ENCODE data around the gene RABGGTA.
"Not testable (repeated sequence)": the region's sequence is repeated elsewhere in the genome, so short reads cannot be mapped to it uniquely, and the experiment has no call there.

Gene RABGGTA

DNA sequence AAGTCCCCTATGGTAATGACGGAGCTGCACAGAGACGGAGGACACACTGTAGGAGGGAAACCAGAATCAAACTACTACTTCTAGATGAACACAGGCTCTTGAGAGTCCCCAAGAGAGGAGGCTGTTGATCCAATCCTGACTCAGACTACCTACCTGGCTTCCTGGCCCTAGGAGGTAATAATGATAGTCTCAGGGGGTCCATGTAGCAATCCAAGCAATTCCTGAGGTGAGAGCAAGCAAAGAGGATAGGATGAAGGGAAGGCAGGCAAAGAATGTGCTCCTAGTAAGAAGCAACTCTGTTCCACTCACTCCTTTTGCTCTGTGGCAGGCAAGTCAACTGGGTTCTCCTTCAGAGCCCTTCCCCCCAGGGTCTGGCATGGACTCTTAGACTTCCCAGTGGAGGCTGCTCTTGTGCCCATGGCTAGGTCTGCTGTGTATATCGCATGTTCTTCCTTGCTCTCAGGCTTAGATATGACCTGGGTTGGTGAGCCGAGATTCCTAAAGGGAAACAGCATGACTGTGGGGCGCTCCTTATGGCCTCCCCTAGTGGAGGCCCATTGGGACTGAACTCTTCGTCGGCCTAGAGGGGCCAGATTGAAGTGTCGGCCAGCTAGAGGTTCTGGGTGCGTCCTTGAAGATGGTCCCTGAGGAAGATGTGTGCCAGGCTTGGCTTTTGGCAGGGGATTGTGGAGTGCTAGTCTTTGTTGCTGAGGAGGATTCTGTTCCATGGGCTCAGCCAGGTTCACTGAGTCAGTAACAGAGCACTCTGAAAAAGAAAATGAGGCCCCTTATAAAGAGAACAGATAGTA, 31.1 kb downstream of the RABGGTA start:
- DNase-seq (ENCODE audit: low spot score): no peak

DNA sequence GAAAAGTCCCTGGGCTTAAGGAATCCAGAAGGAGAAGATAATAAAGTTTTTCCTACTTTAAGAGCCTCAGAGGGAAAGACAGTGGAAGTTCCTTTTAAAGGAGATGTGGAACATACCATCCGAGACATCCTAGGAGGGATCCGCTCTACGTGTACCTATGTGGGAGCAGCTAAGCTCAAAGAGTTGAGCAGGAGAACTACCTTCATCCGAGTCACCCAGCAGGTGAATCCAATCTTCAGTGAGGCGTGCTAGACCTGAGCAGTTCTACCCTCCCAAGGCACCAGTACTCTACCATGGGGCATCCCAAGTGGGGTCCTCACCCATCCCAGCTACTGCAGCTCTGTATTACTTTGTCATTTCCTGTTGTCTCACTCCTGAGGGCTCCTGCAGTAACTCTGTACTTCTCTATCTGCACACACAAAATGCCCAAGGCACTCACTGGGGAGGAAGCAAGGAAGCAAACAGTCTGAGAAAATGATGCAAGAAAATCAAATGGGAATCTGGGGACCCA, 32.8 kb downstream of the RABGGTA start:
- DNase-seq (ENCODE audit: low spot score): no peak

DNA sequence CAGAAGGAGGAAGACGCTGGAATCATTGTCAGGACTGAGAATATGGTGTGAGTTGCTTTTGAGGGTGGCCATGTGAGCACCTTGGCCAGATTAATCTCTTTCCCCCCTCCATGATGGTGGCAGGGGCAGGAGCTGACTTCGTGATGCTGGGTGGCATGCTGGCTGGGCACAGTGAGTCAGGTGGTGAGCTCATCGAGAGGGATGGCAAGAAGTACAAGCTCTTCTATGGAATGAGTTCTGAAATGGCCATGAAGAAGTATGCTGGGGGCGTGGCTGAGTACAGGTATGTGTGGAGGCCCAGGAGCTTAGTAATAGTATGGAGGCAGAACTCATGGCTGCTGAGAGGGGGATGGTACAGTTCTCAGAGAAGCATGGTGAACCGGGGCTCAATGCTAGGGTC, 33.3 kb downstream of the RABGGTA start:
- no peak for DNase-seq (ENCODE audit: low spot score)

DNA sequence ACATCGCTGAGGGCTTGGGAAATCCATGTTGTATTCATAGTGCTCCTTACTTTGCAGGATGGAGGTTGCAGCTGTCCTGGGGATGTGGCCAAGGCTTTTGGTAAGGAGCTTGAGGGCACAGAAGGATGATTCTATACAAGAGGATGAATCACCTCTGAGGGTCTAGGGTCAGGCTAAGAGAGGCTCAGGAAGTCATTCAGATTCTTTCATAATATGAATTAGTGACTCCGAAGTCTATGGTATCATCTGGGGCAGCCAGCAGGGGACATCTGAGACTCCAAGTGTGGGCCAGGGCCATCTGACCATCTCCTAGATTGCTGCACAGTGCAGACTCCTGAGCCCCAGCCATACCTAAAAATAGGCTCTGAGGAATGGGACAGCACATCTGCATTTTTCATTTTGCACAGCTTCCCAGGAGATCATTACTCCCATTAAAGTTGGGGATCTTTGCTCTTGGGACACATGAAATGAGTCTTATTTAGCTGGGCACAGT, 33.9 kb downstream of the RABGGTA start:
- no peak for DNase-seq (ENCODE audit: low spot score)

DNA sequence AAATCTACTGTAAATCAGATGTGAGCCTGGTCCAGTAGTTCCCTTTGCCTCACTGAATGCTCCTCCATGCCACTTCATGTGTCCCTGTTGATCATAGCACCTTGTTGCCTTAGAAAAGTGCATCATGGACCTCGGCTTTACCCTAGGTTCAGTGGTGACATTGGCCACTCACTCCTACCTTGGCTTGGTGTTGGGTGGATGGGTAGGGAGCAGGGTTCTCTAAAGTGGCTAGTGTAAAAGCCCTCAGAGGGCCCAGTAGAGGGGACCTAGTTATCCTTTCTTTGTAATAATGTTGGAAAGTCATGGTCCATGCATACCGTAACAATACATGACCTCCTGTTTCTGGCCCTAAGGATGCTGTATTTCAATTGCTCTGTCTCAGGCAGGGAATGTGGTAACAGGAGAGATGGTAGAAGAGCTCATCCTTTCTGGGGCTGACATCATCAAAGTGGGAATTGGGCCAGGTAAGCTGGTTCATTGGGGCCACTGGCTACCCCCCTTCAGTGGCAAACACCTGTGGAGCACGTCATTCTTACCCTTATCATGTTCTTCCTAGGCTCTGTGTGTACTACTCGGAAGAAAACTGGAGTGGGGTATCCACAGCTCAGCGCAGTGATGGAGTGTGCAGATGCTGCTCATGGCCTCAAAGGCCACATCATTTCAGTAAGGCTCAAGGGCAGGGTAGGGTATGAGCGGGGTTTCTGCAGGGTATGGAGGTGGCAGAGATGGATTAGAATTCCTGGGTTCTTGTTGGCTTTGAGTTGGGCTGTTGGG, 34.5 kb downstream of the RABGGTA start:
- no peak for DNase-seq (ENCODE audit: low spot score)

DNA sequence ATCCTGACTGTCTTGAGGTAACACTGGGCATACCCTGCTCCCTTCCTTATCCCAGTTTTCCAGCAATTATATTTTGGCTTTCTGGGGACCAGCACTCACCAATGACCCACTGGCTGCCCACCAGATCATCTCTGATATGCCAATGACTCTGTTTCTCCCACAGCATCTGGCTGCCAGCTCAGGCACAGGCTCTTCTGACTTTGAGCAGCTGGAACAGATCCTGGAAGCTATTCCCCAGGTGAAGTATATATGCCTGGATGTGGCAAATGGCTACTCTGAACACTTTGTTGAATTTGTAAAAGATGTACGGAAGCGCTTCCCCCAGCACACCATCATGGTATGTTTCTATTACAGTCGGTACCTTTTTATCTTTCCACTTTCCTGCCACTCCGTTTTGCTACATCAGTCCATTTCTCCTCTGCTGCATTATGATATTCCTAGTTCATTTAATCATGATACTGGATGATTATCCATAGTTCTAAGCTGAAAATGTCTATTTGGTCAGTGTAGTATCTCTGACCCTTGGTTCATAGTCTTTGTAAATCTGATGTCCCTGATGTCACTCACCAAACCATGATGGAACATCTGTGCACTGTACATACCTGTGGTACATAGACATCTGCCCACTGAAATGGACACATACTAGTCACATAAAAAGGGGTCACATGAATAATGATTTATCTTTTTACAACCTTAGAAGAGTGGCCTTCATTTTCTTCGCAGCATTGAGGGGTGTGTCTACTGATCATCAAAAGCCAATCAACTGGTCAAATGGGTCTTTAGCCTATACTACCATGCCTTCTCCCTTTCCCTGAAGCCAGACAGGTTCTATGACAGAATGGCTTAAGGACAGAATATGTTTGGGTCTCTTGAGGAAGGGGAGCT, 35.4 kb downstream of the RABGGTA start:
- DNase-seq (ENCODE audit: low spot score): no peak

DNA sequence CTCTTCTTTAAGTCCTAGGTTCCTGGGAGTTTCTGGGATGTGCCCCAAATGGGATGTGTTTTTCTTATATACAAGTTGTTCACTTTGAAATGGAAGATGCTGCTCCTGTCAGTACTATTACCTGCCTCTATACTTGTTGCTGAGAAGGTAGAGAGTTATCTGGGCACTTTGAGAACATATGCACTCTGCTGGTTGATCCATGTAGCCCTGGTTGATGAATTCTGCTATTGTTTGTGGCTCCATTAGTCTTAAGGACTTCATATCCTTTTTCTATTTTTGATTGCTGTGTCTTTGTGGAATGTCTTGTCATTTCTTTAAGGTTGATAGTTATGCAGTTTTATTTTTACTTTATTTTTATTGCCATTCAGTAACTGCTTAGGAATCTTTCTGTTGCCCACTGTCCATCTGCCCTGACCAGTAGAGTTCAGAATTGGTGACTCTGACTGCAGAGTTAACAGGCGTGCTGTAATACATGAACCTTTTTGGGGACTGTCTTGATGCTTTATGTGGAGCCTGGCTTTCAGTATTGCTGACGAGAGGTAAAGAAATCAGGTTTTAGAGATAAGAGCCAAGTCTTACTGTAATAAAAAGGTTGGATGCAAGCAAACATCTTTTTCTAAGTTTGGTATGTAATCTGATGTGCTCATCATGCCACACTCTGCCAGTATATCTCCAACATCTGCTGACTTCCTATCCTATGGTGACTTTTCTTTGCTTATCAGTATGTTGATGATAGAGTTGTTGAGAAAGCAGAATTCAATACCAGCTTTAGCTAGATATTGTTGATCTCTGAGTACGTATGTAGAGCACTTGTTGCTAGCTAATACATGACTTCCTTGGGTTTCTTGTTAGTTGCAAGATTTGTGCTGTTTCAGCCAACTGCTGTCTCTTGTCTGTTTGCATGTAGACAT, 37.0 kb downstream of the RABGGTA start:
- DNase-seq (ENCODE audit: low spot score): no peak

DNA sequence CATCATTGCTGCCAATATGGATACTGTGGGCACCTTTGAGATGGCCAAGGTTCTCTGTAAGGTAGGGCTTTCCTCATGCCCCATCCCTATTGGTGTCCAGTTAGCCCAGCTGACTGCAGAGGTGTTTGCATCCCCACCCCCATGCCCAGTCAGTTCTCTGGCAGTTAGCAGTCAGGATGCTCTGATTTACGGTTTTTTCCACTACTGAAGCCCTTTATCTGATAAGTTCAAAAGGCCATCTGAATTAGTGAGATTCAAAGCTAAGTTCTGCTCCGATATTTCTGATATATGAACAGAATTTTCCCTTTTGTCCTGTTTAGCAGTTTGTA, 37.9 kb downstream of the RABGGTA start:
- DNase-seq (ENCODE audit: low spot score): no peak

DNA sequence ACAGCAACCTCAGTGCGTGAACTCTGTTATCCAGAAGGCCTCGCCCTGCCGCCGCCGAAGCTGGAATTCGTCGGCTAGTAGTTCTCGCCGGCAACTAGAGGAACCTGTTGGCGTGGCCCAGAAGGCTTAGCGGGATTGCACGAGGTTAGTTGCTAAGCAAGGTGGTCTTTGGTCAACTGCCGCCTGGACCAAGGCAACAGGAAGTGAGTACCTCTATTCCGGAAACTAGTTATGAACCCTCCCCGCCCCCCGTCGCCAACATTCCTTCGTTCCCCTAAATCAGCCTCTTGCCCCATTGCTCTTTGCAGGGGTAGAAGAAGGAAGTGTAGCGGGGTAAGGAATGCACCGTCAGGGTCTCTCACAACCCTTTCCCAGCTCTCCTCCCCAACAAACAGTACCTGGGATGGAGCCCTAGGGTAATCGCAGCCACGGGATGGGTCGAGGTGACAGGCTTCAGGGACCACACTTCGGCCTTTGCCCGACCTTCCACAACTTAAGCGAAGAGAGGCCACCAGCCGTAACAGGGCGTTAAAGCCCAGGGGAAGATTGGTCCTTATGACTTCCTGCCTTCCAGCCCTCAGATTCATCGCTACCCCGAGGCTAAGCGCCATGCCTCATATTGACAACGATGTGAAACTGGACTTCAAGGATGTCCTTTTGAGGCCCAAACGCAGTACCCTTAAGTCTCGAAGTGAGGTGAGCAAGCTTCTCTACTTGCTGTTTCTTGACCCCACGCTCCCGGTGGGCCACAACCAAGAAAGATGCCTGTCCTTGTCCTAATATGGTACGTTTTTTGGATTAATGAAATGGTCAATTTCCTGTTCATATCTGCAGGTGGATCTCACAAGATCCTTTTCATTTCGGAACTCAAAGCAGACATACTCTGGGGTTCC, 38.5 kb downstream of the RABGGTA start, which contains the start of gene GMPR2:
GMPR2 (plus strand) TSS at position 285 of the 893 bp plus-strand sequence; CDS start at position 610, 325 bp downstream.
- DNase-seq (ENCODE audit: low spot score): no peak

DNA sequence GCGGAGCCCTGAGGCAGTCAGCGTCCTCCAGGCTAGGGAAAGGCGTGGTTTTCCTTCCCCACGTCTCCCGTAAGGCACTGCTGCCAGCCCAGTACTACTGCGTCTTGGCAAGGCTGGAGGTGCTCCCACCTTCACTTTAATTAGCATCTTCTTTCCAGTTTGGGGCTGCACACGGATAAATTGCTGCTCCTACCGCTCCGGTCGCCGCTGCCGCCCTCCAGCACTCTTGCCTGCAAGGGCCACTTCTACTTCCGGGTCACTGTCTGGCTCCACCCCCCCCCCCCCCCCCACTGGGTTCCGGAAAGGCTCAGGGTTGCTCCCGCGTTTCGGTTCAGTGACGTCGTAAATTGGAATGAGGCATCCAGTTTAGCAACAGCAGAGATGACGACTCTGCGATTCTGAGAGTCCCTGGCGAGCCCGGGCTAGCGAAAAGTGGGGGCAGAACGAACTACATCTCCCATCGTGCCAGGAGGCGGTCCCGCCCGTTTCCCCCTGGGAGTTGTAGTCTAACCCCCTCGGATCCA, 39.2 kb downstream of the RABGGTA start, which contains the start of gene NEDD8:
NEDD8 (minus strand) TSS at position 247 of the 524 bp plus-strand sequence; CDS start at position 147, 100 bp downstream.
- DNase-seq (ENCODE audit: low spot score): peak; percentile 87

DNA sequence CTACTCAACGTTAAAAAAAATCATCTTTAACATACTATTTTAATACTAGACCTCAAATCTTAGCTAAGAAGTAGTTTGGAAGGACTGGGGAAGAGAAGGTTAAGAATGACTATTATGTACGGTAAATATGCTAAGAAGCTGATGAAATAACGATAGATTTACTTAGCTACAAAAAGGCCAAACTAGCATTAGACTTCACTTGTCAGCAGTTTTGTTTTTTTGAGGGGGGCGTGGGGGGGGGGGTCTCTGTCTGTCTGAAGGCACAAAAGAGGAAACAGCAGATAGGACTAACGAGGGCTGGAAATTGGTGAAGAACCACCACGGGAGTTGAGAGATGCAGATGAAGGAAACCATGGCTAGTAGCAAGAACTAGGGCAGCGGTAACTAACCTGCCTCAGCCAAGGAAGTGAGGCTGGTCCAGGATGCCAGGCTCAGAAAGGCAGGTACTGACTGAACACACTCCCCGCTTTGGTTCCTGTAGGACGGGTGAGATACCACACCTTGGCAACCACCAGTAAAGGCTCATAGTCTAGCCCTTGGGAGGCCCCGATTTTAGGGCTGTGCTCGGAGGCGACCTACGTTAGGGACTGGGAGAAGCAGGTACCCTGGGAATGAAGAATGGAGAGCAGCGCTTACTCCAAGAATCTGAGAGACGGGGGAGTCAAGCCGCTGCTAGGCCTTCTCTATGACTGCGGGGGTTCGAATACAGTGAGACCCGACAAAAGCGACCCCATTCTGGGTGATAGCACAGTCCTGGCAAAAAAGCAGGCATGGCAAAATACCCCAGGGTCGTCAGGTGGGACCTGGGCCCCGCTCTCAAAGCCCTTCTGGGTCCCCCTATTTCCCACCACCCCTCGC, 39.9 kb downstream of the RABGGTA start:
- no peak for DNase-seq (ENCODE audit: low spot score)

DNA sequence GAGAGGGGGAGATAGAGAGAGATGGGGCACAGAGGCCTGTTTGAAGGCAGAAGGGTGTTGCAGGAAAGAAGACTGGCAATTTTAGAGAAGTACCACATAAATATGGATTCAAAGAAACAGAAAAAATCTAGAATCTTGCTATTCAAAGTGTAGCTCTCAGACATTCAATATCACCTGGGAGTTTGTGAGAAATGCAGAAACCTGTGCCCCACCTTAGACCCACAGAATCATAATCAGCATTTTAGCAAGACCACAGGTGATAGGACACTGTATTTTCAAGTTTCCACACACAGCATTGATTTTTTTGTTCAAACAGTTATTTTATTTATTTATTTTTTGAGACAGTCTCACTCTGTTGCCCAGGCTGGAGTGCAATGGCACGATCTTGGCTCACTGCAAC, 42.5 kb downstream of the RABGGTA start:
- no peak for DNase-seq (ENCODE audit: low spot score)

DNA sequence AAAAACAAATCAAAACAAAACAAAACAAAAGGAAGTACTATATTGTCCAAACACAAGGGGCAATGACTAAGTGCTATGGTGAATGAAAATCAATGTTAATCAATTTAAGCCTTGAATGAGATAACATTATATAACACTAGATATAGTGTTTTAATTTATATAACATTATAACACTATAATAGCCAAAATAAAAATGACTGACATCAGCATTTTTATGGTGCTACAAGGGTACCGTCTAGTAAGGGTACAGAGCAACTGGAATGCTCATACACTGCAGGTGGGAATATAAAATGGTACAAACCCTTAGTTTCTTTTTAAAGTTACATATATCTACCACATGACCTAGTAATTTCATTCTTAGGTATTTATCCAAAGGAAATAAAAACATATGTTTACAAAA, 44.9 kb downstream of the RABGGTA start:
- no peak for DNase-seq (ENCODE audit: low spot score)

DNA sequence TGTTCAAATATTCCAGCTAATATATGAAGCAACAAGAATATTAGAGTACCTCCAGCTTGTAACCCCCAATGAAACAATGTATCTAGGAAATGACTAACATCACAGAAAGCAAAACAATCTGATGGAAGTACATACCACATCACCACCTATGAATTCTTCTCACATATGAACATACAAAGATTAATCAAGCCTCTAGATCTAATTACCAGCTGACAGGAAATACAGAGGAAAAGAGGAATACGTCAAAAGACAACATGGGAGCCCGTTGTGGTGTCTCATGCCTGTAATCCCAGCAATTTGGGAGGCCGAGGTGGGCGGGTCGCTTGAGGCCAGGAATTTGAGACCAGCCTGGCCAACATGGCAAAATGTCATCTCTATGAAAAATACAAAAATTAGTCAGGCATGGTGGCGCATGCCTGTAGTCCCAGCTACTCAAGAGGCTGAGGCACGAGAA, 46.8 kb downstream of the RABGGTA start:
- DNase-seq (ENCODE audit: low spot score): no peak

DNA sequence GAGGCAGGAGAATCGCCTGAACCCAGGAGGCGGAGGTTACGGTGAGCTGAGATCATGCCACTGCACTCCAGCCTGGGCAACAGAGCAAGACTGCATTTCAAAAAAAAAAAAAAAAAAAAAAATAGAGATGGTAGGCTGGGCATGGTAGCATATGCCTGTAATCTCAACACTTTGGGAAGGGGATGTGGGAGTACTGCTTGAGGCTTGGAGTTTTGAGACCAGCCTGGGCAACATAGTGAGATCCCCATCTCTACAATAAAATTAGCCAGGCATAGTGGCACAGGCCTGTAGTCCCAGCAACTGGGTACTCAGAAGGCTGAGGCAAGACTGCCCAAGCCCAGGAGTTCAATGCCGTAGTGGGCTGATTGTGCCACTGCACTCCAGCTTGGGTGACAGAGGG, 48.4 kb downstream of the RABGGTA start:
- DNase-seq (ENCODE audit: low spot score): not testable (repeated sequence)

DNA sequence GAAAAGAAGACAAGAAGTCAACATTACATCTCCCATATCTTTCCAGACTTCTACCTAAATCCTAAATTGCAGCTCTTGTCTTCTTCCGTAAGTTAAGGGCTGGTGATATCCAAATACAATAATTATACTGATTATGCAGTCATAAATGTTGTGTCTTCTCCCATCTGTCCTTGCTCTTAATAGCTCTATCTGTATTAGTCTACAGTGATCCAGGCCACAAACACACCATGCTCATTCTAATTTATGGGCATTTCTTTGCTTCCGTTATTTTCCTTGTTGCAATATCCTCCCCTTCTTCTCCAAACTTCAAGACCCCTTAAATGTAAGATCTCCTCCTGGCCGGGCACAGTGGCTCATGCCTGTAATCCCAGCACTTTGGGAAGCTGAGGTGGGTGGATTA, 51.9 kb downstream of the RABGGTA start:
- no peak for DNase-seq (ENCODE audit: low spot score)

DNA sequence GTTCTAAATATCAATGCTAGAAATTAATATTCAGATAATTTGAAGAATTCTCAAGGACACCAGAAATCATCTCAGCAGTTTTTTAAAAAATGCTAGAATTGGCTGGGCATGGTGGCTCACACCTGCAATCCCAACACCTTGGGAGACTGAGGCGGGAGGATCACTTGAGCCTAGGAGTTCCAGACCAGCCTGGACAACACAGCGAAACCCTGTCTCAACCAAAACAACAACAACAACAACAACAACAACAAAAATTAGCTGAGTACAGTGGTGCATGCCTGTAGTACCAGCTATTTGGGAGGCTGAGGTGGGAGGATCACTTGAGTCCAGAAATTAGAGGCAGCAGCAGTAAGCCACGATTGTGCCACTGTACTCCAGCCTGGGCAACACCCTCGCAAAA, 52.3 kb downstream of the RABGGTA start:
- DNase-seq (ENCODE audit: low spot score): no peak

DNA sequence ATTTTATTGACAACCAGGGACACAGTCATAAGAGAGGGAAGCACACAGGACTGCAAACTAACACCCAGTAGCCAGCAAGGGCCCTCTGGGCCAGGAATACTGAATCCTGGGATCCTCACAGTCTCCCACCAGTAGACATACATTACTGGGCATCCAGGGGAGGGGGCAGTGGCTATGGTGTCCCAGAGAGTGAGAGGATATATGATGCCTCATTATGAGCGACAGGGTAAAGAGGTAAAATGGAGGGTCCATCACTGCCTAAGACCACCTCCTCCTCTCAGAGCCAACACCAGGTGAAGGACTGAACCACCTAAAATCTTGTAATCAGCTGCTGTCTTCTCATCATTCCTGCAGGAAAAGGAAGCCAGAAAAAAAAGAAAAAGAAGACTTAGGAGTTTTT, 54.5 kb downstream of the RABGGTA start:
- DNase-seq (ENCODE audit: low spot score): not testable (repeated sequence)

DNA sequence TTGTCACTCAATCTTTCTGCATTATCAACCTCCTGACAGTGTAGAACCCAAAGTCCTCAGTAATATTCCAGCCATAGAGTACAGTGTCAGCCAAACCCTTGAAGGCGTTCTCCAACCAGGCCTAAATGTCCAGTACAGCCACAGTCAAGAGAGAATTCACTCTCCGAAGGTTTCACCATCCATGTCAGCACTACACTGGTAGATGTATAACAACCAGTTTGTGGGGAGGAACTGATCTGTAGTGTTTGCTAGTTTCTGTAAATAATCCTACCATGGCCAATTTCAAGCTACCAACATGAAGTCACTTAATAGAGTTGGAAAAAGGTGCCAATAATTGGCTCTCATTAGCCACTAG, 55.1 kb downstream of the RABGGTA start:
- no peak for DNase-seq (ENCODE audit: low spot score)

Measured in CD4-positive, alpha-beta T cell treated with Interleukin-6 at 100 ng/mL for 8 hours (primary cell).